Stimulated activated CD8-positive, alpha-beta memory T cell treated with anti-CD3 and anti-CD28 coated beads, Interleukin-12 subunit alpha, Interleukin-12 subunit beta, amount 100 ng/mL, for 24 hours (primary cell): ENCODE data around the gene GTF3C1.
A peak's percentile ranks its signal among the peaks of the same experiment; 100 is the strongest.

Experiments used
- DNase-seq: peaks from one replicate; pipeline ENCODE4 v3.0.0-alpha.2; 2020; ENCODE audit errors: extremely low read depth

GTF3C1 gene

GRCh38 chr16:27426423-27427408 lies 123.0 kb downstream of the GTF3C1 start:
- peak; percentile 46 for DNase-seq

DNA sequence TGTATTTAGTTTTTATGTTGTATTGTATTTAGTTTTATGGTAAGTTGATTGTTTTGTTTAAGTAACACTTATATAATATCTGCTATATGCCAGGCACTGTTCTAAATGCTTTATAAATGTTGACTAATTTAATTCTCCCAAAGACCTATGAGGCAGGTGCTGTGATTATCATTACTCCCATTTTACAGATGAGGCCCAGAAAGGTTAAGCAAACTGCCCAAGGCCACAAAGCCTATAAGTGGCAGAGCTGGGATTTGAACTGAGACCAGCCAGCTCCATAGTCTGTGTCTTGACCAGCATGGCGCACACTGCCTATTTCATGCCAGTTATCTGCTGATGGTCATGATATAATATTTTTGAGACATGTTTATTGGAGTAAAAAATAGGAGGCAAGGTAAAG lies 123.8 kb downstream of the GTF3C1 start:
- DNase-seq, result no peak

DNA sequence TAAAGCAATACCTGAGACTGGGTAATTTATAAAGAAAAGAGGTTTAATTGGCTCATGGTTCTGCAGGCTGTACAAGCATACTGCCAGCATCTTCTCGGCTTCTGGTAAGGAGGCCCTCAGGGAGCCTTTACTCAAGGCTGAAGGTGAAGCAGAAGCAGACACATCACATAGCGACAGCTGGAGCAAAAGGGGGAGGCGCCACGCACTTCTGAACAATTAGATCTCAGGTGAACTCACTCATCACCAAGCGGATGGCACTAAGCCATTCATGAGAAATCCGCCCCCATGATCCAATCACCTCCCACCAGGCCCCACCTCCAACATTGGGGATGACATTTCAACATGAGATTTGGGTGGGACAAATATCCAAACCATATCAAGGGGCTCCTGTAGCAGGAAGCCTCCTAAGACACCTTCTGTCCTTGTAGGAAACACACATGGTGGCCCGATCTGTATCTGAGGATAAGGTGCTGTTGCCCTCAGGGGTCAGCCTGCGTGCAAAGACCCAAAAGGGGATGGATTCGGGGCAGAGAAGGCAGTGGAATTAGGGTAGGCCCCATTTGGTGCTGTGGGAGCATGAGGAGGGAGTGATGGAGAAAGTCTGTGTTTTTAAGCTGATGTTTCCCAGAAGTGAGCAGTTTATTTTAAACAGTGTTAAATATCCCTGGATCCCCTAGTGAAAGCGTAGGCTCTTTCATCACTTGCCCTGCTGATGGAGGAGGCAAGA lies 124.8 kb downstream of the GTF3C1 start:
- no peak for DNase-seq

GRCh38 chr16:27421961-27422740 lies 127.6 kb downstream of the GTF3C1 start:
- no peak for DNase-seq

DNA sequence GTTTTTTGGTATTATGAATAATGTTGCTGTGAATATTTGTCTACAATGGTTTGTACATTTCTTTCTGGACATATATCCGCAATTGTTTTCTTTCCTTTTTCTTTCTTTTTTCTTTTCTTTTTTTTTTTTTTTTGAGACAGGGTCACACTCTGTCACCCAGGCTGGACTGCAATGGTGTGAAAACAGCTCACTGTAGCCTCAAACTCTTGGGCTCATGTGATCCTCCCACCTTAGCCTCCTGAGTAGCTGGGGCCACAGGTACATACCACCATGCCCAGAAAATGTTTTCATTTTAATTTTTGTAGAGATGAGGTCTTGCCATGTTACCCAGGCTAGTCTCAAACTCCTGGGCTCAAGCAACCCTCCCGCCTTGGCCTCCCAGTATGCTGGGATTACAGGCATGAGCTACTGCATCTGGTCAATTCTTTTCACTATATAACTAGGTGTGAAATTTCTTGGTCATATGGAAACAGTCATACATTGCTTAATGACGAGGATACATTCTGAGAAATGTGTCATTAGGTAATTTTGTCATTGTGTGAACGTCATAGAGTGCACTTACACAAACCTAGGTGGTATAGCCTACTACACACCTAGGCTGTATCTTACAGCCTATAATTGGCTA lies 132.6 kb downstream of the GTF3C1 start:
- DNase-seq, result no peak

DNA sequence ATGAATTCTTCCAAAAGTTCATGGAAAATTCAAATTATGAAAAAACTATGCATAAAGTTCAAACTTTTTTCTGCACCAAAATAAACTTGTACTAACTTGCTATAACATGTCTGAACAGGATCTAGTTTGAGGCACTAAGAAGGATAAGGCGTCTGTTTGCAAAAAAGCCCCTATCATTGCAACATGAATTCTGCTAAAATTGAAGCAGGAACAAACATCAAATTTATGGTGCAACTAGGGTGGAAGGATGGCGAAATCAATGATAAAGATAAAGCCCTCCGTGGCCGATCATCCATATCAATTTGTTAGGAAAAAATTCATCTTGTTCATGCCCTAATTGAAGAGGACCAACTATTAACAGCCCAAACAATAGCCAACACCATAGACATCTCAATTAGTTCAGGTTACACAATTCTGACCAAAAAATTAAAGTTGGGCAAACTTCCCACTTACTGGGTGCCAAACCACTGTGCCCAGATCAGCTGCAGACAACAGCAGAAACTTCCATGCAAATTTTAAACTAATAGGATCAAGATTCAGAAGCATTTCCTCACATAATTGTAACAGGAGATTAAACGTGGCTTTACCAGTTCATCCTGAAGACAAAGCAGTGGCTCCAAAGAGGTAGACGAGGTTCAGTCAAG lies 134.8 kb downstream of the GTF3C1 start:
- DNase-seq, result no peak

DNA sequence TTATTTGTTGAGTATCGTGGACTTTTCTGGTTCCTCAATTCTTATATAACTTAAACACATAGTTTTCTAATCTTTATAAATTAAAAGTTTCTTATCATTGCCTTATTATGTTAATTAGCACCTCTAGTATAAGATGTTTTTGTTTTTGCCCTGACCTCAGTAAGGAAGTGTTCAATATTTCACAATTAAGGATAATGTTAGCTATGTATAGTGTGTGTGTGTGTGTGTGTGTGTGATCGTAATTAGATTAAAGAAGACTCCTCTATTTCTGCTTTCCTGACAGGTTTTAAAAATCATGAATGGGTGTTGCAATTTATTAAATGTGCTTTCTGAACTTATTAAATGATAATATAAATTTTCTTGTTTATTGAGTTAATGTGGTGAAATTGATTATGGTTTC lies 135.8 kb downstream of the GTF3C1 start:
- DNase-seq, result no peak

DNA sequence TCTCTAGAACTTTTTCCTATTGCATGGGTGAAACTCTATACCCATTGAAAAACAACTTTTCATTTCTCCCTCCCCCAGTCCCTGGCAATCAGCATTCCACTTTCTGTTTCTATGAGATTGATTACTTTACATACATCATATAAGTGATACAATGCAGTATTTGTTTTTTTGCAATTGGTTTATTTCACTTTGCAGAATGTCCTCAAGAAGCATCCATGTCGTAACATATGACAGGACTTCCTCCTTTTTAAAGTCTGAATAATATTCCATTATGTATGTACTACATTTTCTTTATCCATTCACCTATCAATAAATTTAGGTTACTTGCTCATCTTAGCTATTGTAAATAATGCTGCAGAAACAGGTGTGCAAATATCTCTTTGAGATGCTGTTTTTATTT lies 139.0 kb downstream of the GTF3C1 start:
- DNase-seq, result no peak
